ENCODE data around the gene EGFL7.

The EGFL7 gene

GRCh38 chr9:136662326-136662655 is 425 bp upstream of the EGFL7 start:
- no peak for DNase-seq

GRCh38 chr9:136664000-136664915 is 1.5 kb downstream of the EGFL7 start:
- DNase-seq: no peak

GRCh38 chr9:136665111-136665703 is 2.5 kb downstream of the EGFL7 start:
- DNase-seq: peak; percentile 23

- no peak for DNase-seq
Observed at GRCh38 chr9:136665704-136666371, 3.1 kb downstream of the EGFL7 start.

GRCh38 chr9:136666372-136667213 is 3.9 kb downstream of the EGFL7 start:
- no peak for DNase-seq

- DNase-seq: no peak
Observed at GRCh38 chr9:136667214-136667939, 4.7 kb downstream of the EGFL7 start.

GRCh38 chr9:136667940-136668760 is 5.4 kb downstream of the EGFL7 start:
- no peak for DNase-seq

GRCh38 chr9:136668983-136669790 is 6.5 kb downstream of the EGFL7 start:
- DNase-seq: no peak

- DNase-seq: no peak
Observed at GRCh38 chr9:136669791-136670464, 7.2 kb downstream of the EGFL7 start.

- DNase-seq: no peak
Observed at GRCh38 chr9:136670576-136671253, 8.0 kb downstream of the EGFL7 start.

- no peak for DNase-seq
Observed at GRCh38 chr9:136671254-136671614, 8.5 kb downstream of the EGFL7 start.

GRCh38 chr9:136671646-136672430 is 9.1 kb downstream of the EGFL7 start:
- no peak for DNase-seq

- DNase-seq: no peak
Observed at GRCh38 chr9:136672431-136673087, 9.8 kb downstream of the EGFL7 start.

GRCh38 chr9:136673088-136673974 is 10.6 kb downstream of the EGFL7 start:
- DNase-seq: no peak

GRCh38 chr9:136673975-136674785 is 11.5 kb downstream of the EGFL7 start:
- DNase-seq: no peak

GRCh38 chr9:136674786-136675349 is 12.2 kb downstream of the EGFL7 start:
- DNase-seq: no peak

All from KG1 (cell line).